HG02938 (cell line): ENCODE measurements around the gene PWP1.

Source experiments
- ATAC-seq: cut with Tn5 transposase; IDR thresholded peaks from one replicate; pipeline ENCODE4 v1.9.1; 2021; ENCODE audit warnings: mild to moderate bottlenecking, moderate library complexity; ENCODE audit not compliant: unreplicated experiment

Gene PWP1

DNA sequence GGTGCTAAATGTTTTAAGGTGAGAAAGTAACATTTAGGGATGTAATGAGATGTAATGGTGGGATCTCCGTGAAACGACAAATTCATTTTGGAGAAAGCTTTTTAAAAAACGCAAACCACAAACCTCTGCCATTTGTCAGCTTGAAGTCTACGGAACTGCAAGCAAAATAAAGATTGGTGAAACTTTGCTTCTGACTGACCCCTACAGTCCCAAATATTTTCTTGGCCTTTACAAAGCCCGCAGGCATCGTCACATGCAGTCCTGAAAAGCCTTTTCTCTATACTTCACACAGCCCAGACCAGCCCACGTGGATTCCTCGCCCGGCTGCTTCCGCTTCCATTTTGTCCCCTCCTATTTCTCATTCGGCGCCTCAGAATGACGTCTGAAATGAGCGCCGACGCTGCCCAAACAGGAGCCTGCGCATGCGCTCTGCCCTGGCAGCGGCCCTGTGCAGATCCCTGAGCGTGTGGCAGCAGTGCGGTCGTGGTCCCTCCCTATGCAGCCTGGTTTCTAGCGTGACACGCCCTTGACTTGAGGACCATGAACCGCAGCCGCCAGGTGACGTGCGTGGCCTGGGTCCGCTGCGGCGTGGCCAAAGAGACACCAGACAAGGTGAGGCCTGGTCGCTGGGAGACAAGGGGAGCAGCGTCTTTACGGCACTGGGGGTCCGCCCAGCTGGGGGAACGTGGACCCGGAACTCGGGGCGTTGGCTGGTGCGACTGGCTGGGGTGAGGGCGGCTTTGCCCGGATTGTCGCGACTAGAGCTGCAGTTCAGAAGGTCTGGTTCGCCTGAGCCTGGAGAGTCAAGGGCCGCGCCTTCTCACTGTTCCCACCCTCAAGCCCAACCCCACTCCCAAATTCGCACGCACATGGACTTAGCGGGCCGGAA, at the start of gene PWP1:
TSS of gene PWP1 (plus strand) at position 440 of the 889 bp plus-strand sequence. CDS start at position 541, 101 bp downstream.
- ATAC-seq = peak; percentile 83

DNA sequence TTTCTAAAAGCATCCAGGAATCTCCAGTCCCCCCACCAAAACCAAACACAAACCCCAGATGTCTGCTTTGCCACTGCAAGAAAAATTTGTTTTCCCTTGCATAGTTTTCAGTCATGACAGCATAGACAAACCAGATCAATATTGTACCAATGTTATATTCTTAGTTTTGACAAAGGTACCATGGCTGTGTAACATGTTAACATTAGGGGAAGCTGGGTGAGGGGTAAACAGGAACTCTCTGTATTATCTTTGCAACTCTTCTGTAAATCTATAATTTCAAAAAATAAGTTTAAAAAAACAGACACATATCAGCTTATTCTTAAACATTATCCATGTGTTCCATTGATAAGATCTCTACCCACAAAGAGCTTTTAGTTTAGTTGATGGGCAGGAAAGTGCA, 44.4 kb upstream of the PWP1 start:
- ATAC-seq = no peak

DNA sequence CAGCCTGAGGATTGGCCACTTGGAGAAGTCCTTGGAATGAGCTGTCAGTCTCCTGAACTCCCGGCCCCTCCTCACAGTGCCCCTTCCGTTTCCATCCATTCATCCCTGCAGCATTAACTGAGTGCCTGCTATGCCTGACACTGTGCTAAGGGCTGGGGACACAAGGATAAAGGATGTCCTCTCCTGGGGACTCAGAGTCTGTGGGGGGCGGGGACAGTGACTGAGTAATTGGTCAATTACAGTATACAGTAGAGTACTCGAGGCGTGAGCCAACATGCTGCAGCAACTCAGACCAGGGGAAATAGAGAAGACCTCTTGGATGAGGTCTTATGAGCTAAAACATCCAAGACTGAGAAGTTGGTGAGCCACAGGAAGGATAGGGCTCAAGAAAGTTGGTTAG, 43.4 kb upstream of the PWP1 start:
- no peak for ATAC-seq

DNA sequence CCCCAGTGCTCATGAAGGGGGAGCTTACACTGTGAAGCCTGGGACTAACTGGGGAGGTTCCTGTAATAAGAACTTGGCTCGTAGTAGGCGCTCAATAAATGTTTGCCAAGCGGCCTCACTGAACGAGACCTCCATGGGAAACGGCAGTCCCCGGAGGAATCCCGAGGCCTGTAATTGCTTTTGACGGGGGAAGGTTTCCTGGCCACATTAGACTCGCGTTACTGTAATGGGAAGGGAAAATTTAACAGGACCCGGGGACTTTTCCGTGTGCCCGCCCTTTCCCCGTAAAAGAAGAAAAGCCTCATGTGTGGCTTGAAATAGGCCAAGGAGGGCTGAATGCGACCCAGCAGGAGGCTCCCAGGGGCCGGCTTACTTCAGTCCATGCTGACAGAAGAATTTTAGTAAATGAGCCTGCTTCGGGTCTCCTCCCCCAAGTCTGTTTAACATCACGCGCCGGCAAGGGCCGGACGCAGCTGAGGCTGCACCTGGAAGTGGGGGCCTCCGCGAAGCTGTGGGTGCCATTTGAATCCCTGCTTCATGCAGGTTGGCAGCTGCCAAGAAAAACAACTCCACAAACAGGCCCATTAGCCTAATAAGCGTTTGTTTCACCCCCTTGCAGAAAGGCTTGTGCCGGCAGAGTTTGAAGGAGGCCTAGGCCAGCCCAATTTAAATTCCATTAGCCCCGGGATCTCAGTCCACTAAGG, 39.8 kb upstream of the PWP1 start:
- no peak for ATAC-seq

DNA sequence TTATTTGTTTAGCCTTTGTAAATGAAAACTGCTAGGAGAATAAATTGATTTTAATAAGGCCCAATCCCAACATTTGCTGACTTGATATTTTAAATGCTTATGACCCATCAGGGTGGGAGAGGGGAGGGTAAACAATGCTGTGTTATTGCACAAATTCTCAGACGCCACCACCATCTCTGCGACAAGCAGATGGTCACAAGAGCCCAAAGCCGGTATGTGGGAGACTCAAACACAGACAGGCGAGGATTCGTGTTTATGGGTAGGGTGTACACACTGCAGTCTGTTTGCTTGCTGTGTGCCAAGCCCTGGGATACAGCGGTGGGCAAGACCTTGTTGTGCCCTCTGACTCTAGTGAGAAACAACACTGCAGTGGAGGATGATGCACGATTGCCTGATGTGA, 39.2 kb upstream of the PWP1 start:
- ATAC-seq = no peak

DNA sequence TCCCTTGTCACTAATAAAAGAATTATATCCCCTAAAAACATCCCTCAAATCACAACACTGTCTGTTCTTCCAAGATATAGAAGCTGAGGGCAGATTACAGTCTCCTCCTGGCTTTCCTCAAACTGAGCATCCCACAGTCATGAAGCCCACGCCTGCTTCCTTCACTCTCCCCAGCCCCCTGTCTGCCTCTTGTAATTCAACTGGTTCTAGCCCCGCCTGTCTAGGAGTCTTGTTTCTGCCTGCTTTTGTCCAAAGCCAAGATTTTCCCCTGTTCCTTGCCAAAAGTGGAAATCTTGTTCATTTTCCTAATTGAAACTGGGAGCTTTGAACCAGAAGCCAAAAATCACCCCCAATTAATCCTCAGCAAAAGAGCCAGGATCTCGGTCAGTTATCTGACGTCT, 35.9 kb upstream of the PWP1 start:
- no peak for ATAC-seq

DNA sequence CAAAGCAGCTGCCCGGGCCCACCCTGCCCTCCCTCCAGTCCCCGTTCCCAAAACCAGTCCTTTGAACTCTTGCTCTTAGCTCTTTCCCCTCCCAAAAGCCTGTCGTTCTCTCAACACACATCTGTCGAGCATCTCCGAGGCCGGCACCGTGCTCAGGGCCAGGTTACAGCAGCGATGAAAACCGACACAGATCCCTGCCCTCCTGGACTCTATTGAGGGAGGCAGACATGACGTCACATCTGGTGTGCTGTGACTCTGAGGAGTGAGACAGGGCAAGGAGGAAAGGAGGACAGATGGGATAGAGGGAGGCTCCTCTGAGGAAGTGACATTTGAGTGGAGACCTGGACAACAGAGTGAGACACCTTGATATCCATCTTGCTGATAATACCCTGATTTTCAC, 34.6 kb upstream of the PWP1 start:
- no peak for ATAC-seq

DNA sequence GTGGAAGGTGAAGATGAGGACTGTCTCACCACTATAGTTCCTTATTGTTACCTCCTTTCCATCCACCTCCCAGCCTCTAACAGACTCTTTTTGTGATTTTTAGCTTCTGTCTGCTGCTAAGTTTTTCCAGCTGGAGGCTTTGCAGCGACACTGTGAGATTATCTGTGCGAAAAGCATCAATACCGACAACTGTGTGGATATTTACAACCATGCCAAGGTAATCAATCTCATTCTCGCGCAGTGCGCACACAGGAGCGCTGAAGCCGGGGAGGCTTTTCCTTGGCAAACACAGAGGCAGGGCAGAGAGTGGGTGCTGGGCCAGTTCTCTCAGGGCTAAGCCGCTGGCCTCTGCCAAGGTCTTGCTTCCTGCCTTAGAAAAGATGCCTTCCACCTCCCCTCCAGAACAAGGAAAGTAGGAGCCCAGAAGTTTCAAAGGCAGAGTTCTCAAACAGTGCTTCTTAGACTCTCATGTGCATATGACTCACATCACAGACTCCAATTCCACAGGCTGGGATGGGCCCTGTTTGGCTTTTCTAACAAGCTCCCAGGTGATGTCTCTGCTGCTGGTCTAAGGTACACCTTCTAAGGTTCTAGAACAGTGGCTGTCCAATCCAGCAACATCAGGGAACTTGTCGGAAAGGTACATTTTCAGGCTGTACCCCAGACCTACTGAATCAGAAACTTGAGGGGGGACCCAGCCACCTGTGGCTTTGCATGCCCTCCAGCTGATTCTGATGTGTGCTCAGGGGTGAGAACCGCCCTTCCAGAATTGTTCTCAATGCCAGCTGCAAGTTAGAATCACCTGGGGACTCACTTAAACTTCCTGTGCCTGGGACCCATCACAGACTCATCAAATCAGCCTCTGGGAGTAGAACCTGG, 33.8 kb upstream of the PWP1 start:
- ATAC-seq = no peak

DNA sequence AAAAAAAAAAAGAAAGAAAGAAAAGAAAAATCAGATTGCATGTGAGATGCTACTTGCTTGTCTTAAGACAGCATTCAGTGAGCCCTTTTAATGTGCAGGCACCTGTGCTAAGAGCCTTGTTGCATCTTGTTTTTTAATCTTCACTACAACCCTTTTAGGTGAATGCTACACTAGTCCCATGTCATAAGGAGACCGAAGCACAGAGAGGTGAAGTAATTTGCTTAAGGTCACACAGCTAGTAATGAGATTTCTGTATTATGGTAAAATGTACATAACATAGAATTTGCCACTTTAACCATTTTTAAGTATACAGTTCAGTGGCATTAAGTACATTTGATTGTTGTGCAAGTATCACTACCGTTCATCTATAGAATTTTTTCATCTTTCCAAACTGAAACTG, 32.1 kb upstream of the PWP1 start:
- no peak for ATAC-seq

DNA sequence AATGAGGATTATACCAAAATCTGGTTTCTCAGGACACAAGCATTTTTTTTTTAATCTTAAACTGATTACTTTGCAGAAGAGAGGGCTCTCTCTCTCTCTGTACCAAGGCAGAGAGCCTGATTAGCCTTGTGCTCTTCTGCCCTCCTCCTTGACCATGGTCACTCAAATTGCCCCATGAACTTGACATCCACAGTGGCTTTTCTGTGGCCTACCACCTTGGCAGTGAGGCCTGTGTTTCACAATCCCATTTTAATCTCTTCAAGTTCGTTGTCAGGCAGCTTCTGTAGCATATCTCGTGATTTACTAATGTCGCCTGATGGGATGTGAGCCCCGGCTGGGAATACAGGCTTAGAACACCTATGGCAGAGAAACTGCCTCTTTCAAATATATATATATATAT, 30.7 kb upstream of the PWP1 start:
- no peak for ATAC-seq

DNA sequence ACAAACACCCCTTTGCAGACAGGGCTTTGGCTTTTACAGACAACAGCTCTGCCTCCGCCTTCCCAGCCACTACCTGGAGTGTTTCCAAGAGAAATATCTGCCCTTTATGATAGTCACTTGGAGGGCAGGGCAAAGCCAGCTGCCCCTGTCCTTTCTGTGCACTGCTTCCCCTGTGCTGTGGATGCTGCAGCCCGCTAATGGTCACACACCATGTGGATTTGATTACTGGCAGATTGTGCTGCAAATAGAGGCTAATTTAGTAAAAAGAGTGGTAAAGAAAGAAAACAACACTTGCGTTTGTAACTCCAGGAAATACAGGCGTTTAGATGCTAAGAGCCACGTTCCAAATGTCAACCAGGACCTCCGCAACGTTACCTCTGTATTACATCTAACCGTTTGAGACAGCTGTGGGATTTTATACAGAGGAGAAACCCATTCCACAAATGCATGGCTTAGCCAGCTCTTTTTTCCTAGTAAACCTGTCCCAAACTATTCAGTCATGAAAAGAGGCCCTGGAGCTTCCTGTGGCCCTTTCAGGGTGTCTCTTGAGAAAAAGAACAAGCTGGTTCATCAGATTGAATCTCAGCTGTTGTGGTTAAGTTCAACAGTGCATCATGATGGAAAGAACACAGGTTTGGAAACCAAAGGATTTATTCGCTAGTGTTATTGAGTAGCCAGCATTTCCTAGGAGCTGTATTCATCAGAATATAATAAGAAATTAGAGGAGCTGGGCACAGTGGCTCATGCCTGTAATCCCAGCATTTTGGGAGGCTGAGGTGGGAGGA, 30.1 kb upstream of the PWP1 start:
- no peak for ATAC-seq

DNA sequence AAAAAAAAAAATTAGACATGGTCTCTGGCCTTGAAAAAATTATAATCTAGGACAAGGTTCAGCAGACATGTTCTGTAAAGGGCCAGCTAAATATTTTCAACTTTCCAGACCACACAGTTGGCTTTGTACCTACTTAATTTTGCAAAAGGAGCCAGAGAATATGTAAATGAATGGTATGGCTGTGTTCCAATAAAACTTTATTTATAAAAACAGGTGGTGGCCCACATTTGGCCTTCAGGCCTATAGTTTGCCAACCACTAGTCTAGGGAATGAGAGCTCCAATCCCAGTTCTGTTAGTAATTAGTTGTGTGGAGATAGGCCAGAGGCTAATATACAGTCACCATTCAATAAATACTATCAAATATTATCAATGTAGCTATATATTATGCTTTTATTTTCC, 29.3 kb upstream of the PWP1 start:
- ATAC-seq = no peak

DNA sequence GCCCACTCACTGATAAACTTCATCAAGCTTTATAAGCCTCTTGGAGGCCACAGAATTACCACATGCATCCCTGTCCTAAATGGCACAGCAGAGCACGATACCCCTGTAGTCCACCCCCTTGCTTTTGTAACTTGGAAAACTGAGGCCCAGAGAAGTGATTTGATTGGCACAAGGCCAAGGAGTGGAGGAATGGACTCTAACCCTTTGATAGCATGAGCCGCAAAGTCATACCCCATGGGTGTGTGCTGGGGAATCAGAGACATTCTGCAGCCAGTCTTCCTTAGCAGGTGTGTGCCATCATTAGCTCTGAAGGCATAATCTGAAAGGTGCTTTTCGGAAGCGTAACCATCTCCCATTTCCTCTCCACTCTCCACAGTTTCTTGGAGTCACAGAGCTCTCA, 28.5 kb upstream of the PWP1 start:
- no peak for ATAC-seq

DNA sequence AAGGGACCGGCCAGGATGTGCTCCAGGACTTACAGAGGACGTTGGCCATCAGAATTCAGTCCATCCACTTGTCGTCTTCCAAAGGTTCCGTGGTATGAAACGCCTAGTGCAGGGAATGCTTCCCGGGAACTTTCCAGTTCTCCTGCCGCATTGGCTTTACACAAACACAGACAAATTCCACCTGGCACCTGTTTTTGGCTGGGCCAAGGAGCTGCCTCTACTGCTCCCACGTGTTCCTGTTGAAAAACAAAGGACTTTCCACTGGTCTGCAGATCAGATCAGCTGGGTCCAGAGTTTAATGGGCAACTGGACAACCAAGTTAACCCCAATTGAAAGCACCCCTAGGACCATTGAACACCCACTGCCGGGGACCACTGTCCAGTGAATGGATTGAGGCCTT, 28.0 kb upstream of the PWP1 start:
- no peak for ATAC-seq

DNA sequence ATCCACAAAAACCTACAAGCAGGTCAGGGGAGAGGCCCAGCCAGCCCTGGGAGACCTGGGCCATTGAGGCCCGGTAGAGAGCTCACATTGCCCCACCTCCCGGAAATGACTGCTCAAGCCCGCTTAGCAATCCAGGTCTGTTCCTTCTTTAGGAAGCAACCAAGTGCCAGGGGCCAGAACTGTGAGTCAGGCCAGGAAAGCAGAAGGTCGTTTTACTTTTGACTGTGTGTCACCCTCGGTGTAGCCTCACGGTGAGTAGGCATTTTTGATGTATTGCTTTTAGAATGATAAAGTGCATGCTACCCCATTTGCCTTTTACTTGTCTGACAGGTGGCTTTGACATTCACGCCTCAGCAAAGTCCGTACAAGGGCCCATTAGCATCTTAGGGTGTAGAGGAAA, 25.4 kb upstream of the PWP1 start:
- ATAC-seq = no peak

DNA sequence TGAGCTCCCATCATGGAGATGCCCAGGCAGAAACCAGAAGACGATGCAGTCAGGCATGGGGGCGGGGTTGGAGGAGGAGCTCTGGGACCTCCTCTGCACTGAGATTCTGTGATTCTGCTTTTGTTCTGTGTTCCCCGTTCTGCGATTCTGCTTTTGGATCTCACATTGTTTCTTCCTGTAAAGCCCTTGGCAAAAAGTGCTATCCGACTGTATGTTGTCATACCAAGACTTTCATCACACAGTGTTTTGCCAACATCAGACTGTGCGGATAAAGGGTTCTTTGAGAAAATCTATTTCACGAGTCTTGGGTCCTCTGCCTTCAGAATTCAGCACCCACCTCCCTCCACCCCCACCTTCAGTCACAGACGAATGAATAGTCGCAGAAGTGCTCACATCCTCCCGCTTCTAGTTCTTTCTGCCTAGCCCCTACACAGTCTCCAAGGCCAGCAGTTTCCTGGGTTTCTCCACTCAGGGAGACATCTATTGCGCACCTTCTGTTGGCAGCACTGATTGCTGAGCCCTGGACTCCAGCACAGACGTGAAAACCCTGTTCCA, 24.7 kb upstream of the PWP1 start:
- no peak for ATAC-seq

DNA sequence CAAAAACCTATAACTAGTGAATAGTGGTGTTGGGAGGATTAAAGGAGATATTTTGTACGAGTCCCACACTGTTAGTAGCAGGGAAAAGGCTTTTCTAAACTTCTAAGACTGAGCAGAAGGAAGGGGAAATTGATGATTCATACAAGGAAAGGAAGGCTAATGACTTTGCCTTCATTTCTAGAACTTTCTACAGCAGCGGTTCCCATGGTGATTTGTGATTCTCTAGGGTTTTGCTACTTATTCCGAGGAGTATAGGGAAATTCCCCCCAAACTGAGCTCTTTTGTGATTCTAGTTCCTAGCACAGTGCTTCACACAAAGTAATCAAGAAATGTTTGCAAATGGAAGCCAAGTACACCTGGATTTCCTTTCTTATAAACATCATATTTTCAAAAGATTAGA, 23.8 kb upstream of the PWP1 start:
- ATAC-seq = no peak

DNA sequence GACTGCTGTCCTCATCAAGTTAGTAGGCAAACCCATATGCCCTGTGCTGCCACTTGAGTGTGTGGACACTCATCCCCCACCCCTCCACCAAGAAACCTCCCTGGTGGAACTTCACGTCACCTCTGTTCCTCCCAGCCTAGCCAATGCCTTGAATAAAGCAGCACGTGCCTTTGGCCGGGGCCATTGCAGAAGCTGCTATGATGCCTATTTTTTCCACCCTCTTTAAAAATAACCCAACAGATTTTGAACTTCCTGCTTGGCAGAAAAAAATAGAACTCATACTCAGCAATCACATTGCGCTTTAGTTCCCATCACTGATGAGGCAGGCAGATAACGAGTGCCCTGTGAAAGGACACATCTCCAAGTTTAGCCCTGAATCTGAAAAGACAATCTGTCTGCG, 23.1 kb upstream of the PWP1 start:
- no peak for ATAC-seq

DNA sequence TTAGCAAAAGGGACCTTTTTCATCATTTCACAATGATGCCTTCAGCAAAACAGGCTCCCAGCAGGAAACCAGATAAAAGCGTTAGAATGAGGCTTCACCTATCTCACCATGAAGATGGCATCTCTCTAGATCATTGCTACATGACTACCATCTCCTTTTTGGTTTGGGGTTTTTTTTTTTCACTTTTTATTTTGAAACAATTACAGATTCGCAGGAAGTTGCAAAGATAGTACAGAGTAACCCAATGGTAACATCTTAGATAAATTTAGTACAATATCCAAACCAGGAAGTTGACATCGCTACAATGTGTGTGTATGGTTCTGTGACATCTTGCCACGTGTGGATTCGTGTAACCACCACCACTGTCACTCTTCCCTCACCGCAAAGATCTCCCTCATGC, 22.3 kb upstream of the PWP1 start:
- no peak for ATAC-seq

DNA sequence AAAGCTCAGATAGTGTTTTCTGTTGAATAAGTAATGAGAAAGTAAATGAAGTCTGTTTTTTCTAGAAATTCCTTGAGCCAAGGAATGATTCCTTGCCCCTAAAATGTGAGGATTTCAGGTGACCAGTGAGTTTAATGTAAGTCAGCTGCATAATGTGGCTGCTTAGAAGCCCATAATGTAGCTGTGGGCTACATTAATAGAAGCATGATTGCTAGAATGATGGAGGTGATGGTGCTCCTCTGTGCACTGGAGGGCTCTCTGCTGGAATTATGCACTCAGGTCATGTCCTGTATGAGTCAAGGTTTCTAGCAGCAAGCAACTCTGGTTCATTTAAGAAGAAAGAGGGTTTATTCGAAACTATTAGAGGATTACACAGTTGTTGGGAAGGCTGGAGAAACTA, 19.6 kb upstream of the PWP1 start:
- no peak for ATAC-seq
